Smooth muscle cell (in vitro differentiated cells): Measurements from ENCODE around the gene FPR2. TPM values are rescaled to one million over a fixed set of nuclear protein-coding genes. Genes with fewer than 3 reads are reported as not detected.
"Not testable (repeated sequence)": the region's sequence is repeated elsewhere in the genome, so short reads cannot be mapped to it uniquely, and the experiment has no call there.

Experiments used
- DNase-seq: peaks from one replicate; lab custom pipeline; 2025; ENCODE audit not compliant: unreplicated experiment; lab: John Stamatoyannopoulos, UW
- H2AFZ ChIP-seq: fragments of 200-600 bp; sonication (generic); 2 replicates; pipeline ENCODE4 v1.6.0; 2016; ENCODE audit warnings: antibody characterized with exemption, low read depth, mild to moderate bottlenecking
- H3F3A ChIP-seq: fragments of 200-600 bp; sonication (generic); 2 replicates; pipeline ENCODE4 v1.6.0; 2017; ENCODE audit warnings: antibody characterized with exemption, low read depth
- H3K27ac ChIP-seq: fragments of 200-600 bp; sonication (generic); 2 replicates; pipeline ENCODE4 v1.5.1; 2016; ENCODE audit warnings: low read depth, mild to moderate bottlenecking
- H3K27me3 ChIP-seq: fragments of 200-600 bp; sonication (generic); 2 replicates; pipeline ENCODE4 v1.6.1; 2016; ENCODE audit warnings: low read depth, mild to moderate bottlenecking
- H3K36me3 ChIP-seq: fragments of 200-600 bp; sonication (generic); 2 replicates; pipeline ENCODE4 v1.5.1; 2016; ENCODE audit warnings: low read depth
- H3K4me1 ChIP-seq: fragments of 200-600 bp; sonication (generic); 2 replicates; pipeline ENCODE4 v1.5.1; 2016; ENCODE audit warnings: low read depth
- H3K4me2 ChIP-seq: fragments of 200-600 bp; sonication (generic); 2 replicates; pipeline ENCODE4 v1.6.0; 2016; ENCODE audit warnings: mild to moderate bottlenecking
- H3K4me3 ChIP-seq: fragments of 200-600 bp; sonication (generic); 2 replicates; pipeline ENCODE4 v1.5.1; 2016; ENCODE audit warnings: mild to moderate bottlenecking
- H3K79me2 ChIP-seq: fragments of 200-600 bp; sonication (generic); 2 replicates; pipeline ENCODE4 v1.6.0; 2016; ENCODE audit warnings: low read depth, mild to moderate bottlenecking
- H3K9ac ChIP-seq: fragments of 200-600 bp; sonication (generic); 2 replicates; pipeline ENCODE4 v1.6.0; 2016; ENCODE audit warnings: low read depth
- H3K9me3 ChIP-seq: fragments of 200-600 bp; sonication (generic); replicated peaks from 2 replicates; pipeline ENCODE4 v1.5.1; 2016; ENCODE audit warnings: low read depth
- H4K20me1 ChIP-seq: fragments of 200-600 bp; sonication (generic); 2 replicates; pipeline ENCODE4 v1.6.0; 2016; ENCODE audit warnings: low read depth
- WGBS: methylation state at CpG from one replicate; pipeline ENCODE4 v1.1.7; 2016; ENCODE audit warnings: low lambda C conversion rate; 5-methylcytosine and 5-hydroxymethylcytosine counted together
- polyA plus RNA-seq: library from polyadenylated mRNA; unstranded; fragments of >200 nt; fragmentation: Nextera tagmentation; extraction: Ambion mirVana; gene quantifications from 2 replicates; pipeline ENCODE4 v1.2.1, GENCODE V29; 2016
- total RNA-seq: library from RNA; depleted of rRNA; stranded (reverse); fragments of >200 nt; gene quantifications from 2 replicates; pipeline ENCODE4 v1.2.3, GENCODE V29; 2014
- TF ChIP-seq, protein P1 (sequence below): fragments of 200-600 bp; sonication (generic); IDR thresholded peaks from 2 replicates; pipeline ENCODE4 v1.5.1; 2017; ENCODE audit warnings: borderline replicate concordance, mild to moderate bottlenecking, antibody characterized with exemption; ENCODE audit not compliant: insufficient read depth, poor library complexity, severe bottlenecking

FPR2 gene
- total and polyA plus RNA-seq, 2 experiments from 2014 or later: not detected

DNA sequence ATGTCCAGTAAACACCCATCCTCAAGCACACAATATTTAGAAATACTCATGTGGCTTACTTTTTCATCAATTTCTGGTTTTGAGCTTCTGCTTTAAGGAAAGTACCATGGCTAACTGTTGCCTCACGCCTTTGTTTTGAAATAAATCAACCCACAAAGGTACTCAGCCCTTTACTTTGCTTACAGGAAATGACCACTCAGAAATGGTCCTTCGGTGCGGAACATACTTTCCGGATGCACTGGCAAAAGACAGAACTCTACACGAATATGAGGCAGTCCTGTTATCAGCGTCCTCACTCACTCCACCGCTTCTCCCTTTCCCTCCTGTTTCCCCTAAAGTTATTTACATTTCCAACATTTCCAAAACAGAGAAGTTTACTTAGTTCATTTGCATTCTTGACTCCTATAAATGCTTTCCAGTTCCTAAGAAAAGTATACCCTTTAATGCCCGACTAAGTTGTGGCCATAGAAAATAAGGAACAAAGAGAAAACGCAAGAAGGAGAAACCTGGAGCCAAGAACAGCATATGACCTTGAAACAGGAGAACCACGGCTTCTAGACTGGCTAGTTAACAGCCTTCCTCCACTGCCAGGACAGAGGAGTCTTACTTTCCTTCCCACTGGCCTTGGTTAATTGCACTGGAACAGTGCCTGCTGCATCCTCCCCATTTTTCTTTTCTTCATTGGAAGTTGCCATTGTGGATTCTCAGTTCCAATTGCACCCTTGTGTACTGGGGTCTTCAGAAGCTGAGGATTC, 10.6 kb downstream of the FPR2 start:
- H3K79me2 ChIP-seq: no peaks in the 10 kb centered on the region
- no peak overlapping the region for H3K27ac ChIP-seq
- no peaks in the 10 kb centered on the region for H3K9me3 ChIP-seq
- H3K4me1 ChIP-seq: no peaks in the 10 kb centered on the region
- H3K36me3 ChIP-seq: no peaks in the 10 kb centered on the region
- no peaks in the 10 kb centered on the region for H3K27me3 ChIP-seq
- H2AFZ ChIP-seq: no peak overlapping the region
- 79% methylated on average over 10 of the region's 10 CpGs for WGBS
- no peak overlapping the region for H3K9ac ChIP-seq
- H4K20me1 ChIP-seq: no peaks in the 10 kb centered on the region
- no peak overlapping the region for H3K4me2 ChIP-seq
- no peak for DNase-seq
- H3F3A ChIP-seq: no peaks in the 10 kb centered on the region
- H3K4me3 ChIP-seq: no peak overlapping the region
- TF ChIP-seq, protein P1, sequence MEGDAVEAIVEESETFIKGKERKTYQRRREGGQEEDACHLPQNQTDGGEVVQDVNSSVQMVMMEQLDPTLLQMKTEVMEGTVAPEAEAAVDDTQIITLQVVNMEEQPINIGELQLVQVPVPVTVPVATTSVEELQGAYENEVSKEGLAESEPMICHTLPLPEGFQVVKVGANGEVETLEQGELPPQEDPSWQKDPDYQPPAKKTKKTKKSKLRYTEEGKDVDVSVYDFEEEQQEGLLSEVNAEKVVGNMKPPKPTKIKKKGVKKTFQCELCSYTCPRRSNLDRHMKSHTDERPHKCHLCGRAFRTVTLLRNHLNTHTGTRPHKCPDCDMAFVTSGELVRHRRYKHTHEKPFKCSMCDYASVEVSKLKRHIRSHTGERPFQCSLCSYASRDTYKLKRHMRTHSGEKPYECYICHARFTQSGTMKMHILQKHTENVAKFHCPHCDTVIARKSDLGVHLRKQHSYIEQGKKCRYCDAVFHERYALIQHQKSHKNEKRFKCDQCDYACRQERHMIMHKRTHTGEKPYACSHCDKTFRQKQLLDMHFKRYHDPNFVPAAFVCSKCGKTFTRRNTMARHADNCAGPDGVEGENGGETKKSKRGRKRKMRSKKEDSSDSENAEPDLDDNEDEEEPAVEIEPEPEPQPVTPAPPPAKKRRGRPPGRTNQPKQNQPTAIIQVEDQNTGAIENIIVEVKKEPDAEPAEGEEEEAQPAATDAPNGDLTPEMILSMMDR: no peak

DNA sequence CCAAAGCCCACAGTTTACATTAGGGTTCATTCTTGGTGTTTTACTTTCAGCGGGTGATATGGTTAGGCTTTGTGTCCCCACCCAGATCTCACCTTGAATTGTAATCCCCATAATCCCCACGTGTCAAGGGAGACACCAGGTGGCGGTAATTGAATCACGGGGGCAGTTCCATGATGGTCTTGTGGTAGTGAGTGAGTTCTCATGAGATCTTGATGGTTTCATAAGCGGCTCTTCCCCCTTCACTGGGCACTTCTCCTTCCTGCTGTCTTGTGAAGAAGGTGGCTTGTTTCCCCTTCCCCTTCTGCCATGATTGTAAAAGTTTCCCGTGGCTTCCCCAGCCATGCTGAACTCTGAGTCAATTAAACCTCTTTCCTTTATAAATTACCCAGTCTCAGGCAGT, 12.0 kb downstream of the FPR2 start:
- no peak overlapping the region for H3K27ac ChIP-seq
- no peaks in the 10 kb centered on the region for H3F3A ChIP-seq
- no peaks in the 10 kb centered on the region for H3K36me3 ChIP-seq
- no peak overlapping the region for H3K4me2 ChIP-seq
- no peaks in the 10 kb centered on the region for H3K79me2 ChIP-seq
- 60% methylated on average over 6 of the region's 6 CpGs for WGBS
- H3K4me1 ChIP-seq: no peaks in the 10 kb centered on the region
- H3K9ac ChIP-seq: no peak overlapping the region
- no peak overlapping the region for H2AFZ ChIP-seq
- DNase-seq: no peak
- H3K9me3 ChIP-seq: no peaks in the 10 kb centered on the region
- TF ChIP-seq, protein P1: no peak
- no peaks in the 10 kb centered on the region for H4K20me1 ChIP-seq
- no peak overlapping the region for H3K4me3 ChIP-seq
- no peaks in the 10 kb centered on the region for H3K27me3 ChIP-seq

DNA sequence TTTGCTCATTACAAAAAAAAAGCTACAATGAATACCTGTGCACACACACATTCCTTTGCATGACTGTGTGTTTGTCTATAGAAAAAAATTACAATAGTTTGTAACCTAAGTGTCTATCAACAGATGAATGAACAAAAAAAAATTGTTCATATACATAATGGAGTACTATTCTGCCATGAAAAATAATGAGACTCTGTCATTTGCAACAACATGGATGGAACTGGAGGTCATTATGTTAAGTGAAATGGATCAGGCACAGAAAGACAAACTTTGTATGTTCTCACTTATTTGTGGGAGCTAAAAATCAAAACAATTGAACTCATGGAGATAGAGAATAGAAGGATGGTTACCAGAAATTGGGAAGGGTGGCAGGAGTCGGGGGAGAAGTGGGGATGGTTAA, 15.6 kb downstream of the FPR2 start:
- H3K79me2 ChIP-seq, H3K36me3 ChIP-seq, H3K4me2 ChIP-seq, H3K27ac ChIP-seq, H3K9ac ChIP-seq, H3K9me3 ChIP-seq, H2AFZ ChIP-seq, H3F3A ChIP-seq, H3K27me3 ChIP-seq, H4K20me1 ChIP-seq, H3K4me3 ChIP-seq, H3K4me1 ChIP-seq, DNase-seq: not testable (repeated sequence)
- WGBS: 97% methylated on average over 1 of the region's 1 CpG

DNA sequence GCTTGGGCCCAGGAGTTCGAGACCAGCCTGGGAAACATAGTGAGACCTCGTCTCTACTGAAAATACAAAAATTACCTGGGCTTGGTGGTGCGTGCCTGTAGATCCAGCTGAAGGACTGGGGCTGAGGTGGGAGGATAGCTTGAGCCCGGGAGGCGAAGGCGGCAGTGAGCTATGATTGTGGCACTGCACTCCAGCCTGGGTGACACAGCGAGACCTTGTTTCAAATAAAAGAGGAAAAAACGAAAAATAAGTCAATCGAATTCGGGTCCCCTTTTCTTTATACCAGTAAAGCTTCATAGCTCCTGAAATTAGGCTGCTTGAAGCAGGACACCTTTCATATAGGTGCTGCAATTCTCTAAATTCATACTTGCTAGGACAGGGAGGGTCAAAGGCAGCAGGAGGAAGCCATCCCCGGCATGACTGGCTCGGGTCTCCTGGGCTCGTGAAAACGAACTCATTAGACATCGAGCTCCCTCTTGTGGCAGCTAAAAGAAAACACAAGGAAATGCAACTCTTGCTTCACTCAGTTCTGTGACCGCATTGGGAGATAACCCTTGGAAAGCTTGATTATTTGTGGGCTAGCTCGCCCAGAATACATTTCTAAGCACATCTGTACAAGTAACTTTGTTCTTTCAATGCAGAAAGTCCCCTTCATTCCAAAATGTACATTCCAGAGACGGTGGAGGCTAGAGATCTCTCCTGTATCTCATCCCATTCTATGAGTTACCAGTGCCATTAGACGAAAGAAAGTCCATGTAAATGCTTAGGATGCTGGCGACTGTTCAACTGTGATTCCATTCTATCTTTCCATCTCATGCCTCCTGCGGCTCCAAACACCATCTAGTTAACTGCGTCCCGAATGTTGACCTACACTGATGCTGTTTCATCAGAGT, 16.8 kb downstream of the FPR2 start:
- H3K27ac ChIP-seq: no peak overlapping the region
- no peaks in the 10 kb centered on the region for H3K27me3 ChIP-seq
- TF ChIP-seq, protein P1: peak; percentile 73
- peak overlapping the region; percentile 69 for H2AFZ ChIP-seq
- H3K9me3 ChIP-seq: no peaks in the 10 kb centered on the region
- DNase-seq: peak; percentile 1
- no peaks in the 10 kb centered on the region for H3K36me3 ChIP-seq
- H3K4me1 ChIP-seq: no peaks in the 10 kb centered on the region
- H3K79me2 ChIP-seq: no peaks in the 10 kb centered on the region
- H3K9ac ChIP-seq: no peak overlapping the region
- no peak overlapping the region for H3K4me3 ChIP-seq
- no peaks in the 10 kb centered on the region for H4K20me1 ChIP-seq
- no peaks in the 10 kb centered on the region for H3F3A ChIP-seq
- peak overlapping the region; percentile 72 for H3K4me2 ChIP-seq
- WGBS: 41% methylated on average over 23 of the region's 23 CpGs
